Endodermal cell (in vitro differentiated cells): ENCODE measurements around the gene ADAM23. TPM values are rescaled to one million over a fixed set of nuclear protein-coding genes. Genes with fewer than 3 reads are reported as not detected.

ENCODE experiments used
- DNase-seq: peaks from one replicate; pipeline ENCODE4 v3.0.0-alpha.2; 2017
- H3K27ac ChIP-seq: 2 replicates; pipeline ENCODE4 v1.5.1; 2013; ENCODE audit warnings: mild to moderate bottlenecking, low read depth, low read length, moderate library complexity
- H3K27me3 ChIP-seq: 2 replicates; pipeline ENCODE4 v1.6.1; 2013; ENCODE audit warnings: mild to moderate bottlenecking, low read length, moderate library complexity; ENCODE audit not compliant: insufficient read depth, control insufficient read depth, poor library complexity, severe bottlenecking
- H3K36me3 ChIP-seq: 2 replicates; pipeline ENCODE4 v1.7.0; 2013; ENCODE audit warnings: mild to moderate bottlenecking, low read length, moderate library complexity; ENCODE audit not compliant: control insufficient read depth, insufficient read depth
- H3K4me1 ChIP-seq: one replicate; pipeline ENCODE4 v1.7.0; 2013; ENCODE audit warnings: low read length; ENCODE audit not compliant: control insufficient read depth, insufficient read depth
- H3K4me3 ChIP-seq: 2 replicates; pipeline ENCODE4 v1.5.1; 2013; ENCODE audit warnings: mild to moderate bottlenecking, low read length, moderate library complexity
- H3K9ac ChIP-seq: 2 replicates; pipeline ENCODE4 v1.6.1; 2013; ENCODE audit warnings: mild to moderate bottlenecking, low read length, moderate library complexity; ENCODE audit not compliant: poor library complexity, severe bottlenecking; ENCODE audit errors: extremely low read depth
- H3K9me3 ChIP-seq: 2 replicates; pipeline ENCODE4 v1.6.1; 2013; ENCODE audit warnings: mild to moderate bottlenecking, low read length, moderate library complexity; ENCODE audit not compliant: control insufficient read depth
- H3K27ac Mint-ChIP-seq: 2 replicates; pipeline ENCODE4 v1.8.0; 2020; ENCODE audit warnings: mixed read lengths
- H3K27me3 Mint-ChIP-seq: 2 replicates; pipeline ENCODE4 v1.8.0; 2021; ENCODE audit warnings: mild to moderate bottlenecking, mixed read lengths; ENCODE audit not compliant: insufficient read depth
- H3K36me3 Mint-ChIP-seq: 2 replicates; pipeline ENCODE4 v1.8.0; 2020; ENCODE audit warnings: low read depth, mixed read lengths
- H3K4me1 Mint-ChIP-seq: 2 replicates; pipeline ENCODE4 v1.8.0; 2020; ENCODE audit warnings: mixed read lengths
- H3K4me3 Mint-ChIP-seq: 2 replicates; pipeline ENCODE4 v1.8.0; 2020; ENCODE audit warnings: mild to moderate bottlenecking, moderate library complexity, mixed read lengths
- H3K9me3 Mint-ChIP-seq: 2 replicates; pipeline ENCODE4 v1.8.0; 2020; ENCODE audit warnings: mild to moderate bottlenecking, mixed read lengths
- CTCF ChIP-seq: fragments of 200-600 bp; sonication (generic); conservative IDR thresholded peaks from 2 replicates; pipeline ENCODE4 v1.5.0; 2021; ENCODE audit warnings: antibody characterized with exemption, mild to moderate bottlenecking
- WGBS, 2 experiments: methylation state at CpG; one replicate each; pipeline versions ENCODE4 v1.1.5 to v1.1.7; 2013; ENCODE audit warnings: missing lambda C conversion rate in 2 of 2, mixed read lengths in 1 of 2; ENCODE audit not compliant: insufficient coverage in 1 of 2, insufficient read length in 1 of 2; 5-methylcytosine and 5-hydroxymethylcytosine counted together
- total RNA-seq, 2 donors: library from RNA; stranded (reverse); fragmentation: NEBNext Ultra II Directional in 1 of 2; extraction: Animal tissue kit (Norgen Biotek cat#: 25700) in 1 of 2; gene quantifications; 2 replicates in 1 of 2; 3 replicates in 1 of 2; pipeline ENCODE4 v1.2.1, GENCODE V29; 2021

ADAM23 gene
- total RNA-seq, 2 donors from 2014 or later = 25.4 to 34.2 TPM

DNA sequence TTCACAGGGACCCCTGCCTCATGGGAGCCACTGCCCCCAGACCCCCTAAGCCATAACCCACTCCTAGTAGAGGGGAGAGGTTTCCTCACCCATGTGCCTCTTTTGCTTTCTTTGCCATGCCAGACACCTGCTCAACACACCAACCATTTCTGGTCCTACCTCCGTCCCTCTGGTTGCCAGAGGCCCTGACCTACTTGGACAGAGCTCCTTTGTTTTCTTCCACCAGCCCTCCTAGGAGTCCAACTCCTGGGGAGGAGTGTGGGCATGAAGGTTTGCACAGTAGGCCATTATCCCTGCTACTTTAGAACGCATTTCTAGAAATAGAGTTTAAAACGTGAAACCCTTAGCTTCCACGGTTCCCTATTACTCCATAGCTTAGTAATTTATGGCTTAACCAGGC is 122.3 kb downstream of the ADAM23 start:
- WGBS, 2 experiments = 94% methylated on average over 4 of the region's 4 CpGs; no CpG with 5 or more reads in 1 of the 2 experiments

DNA sequence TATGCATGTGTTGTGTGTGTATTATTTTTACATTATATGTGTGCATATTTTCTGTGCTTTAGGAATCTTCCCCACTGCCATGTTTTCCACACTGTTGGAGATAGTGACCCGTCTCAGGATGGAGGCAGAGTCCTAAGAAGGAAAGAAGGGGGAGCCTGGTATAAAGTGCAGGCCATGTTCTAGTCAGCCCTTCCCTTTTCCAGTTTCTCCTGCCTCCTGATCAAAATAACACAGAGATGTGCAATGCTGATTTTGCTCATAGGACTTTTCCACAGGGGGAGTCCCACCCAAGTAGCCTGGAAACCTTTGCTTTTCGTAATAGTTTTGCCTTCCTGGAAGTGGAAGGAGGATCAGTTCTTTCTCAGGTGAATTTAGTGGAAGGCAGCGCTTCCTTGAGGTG is 126.1 kb downstream of the ADAM23 start:
- no peaks in the 10 kb centered on the region for H3K4me1 ChIP-seq
- H3K27ac ChIP-seq = no peak overlapping the region
- no peaks in the 10 kb centered on the region for H3K9me3 Mint-ChIP-seq
- no peak overlapping the region for H3K9ac ChIP-seq
- no peaks in the 10 kb centered on the region for H3K36me3 ChIP-seq
- TF ChIP-seq CTCF = no peak
- DNase-seq = no peak
- H3K4me3 ChIP-seq = no peak overlapping the region
- no peak overlapping the region for H3K4me3 Mint-ChIP-seq
- no peaks in the 10 kb centered on the region for H3K27me3 ChIP-seq
- no peaks in the 10 kb centered on the region for H3K4me1 Mint-ChIP-seq
- 96 to 100% methylated on average over 1 to 3 of the region's 3 CpGs for WGBS, 2 experiments
- H3K9me3 ChIP-seq = no peaks in the 10 kb centered on the region
- no peaks in the 10 kb centered on the region for H3K27me3 Mint-ChIP-seq
- H3K36me3 Mint-ChIP-seq = peaks cover 6% of the 10 kb centered on the region
- no peak overlapping the region for H3K27ac Mint-ChIP-seq

More for the DNA sequence above, 122.3 kb downstream of the ADAM23 start:
- H3K36me3 Mint-ChIP-seq = peaks cover 9% of the 10 kb centered on the region
- H3K4me3 Mint-ChIP-seq = no peak overlapping the region
- Histone ChIP-seq H3K27ac (no peak overlapping the region), H3K9ac (no peak overlapping the region), H3K9me3 (no peaks in the 10 kb centered on the region), H3K4me3 (no peak overlapping the region), H3K36me3 (no peaks in the 10 kb centered on the region), H3K4me1 (no peaks in the 10 kb centered on the region), H3K27me3 (no peaks in the 10 kb centered on the region)
- no peaks in the 10 kb centered on the region for H3K9me3 Mint-ChIP-seq
- DNase-seq = no peak
- TF ChIP-seq CTCF = no peak
- no peaks in the 10 kb centered on the region for H3K27me3 Mint-ChIP-seq
- no peak overlapping the region for H3K27ac Mint-ChIP-seq
- H3K4me1 Mint-ChIP-seq = no peaks in the 10 kb centered on the region

DNA sequence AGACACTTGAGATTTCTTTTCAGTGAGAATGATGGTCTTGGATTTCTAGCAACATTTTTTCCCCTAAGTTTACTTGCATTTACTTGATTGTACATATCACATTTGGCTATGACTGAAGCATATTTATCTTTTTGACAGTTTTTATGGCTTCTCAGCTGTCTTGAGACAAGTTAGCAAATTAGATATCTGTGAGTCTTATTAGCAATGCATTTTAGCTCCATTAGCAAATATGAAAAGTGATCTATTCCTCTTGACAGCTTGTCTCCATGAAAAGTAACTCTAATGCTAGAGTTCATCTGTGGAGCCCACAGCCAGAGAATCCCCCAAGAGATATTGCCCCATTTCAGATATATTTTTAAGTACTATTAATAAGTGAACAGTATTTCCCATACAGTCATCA is 126.9 kb downstream of the ADAM23 start:
- Histone ChIP-seq H3K27me3 (no peaks in the 10 kb centered on the region), H3K27ac (no peak overlapping the region), H3K4me1 (no peaks in the 10 kb centered on the region), H3K9ac (no peak overlapping the region), H3K9me3 (no peaks in the 10 kb centered on the region), H3K36me3 (no peaks in the 10 kb centered on the region), H3K4me3 (no peak overlapping the region)
- peaks cover 6% of the 10 kb centered on the region for H3K36me3 Mint-ChIP-seq
- no peaks in the 10 kb centered on the region for H3K9me3 Mint-ChIP-seq
- no peaks in the 10 kb centered on the region for H3K27me3 Mint-ChIP-seq
- no peak for TF ChIP-seq CTCF
- no peak overlapping the region for H3K27ac Mint-ChIP-seq
- no peaks in the 10 kb centered on the region for H3K4me1 Mint-ChIP-seq
- DNase-seq = no peak
- no peak overlapping the region for H3K4me3 Mint-ChIP-seq
